ENCODE data around the gene SNTN.
"Not testable (repeated sequence)": the region's sequence is repeated elsewhere in the genome, so short reads cannot be mapped to it uniquely, and the experiment has no call there.

Gene SNTN
- 0 reads per million in 4 donors for total RNA-seq

- DNase-seq, result no peak
Measured at GRCh38 chr3:63652066-63652725, at the start of gene SNTN. TSS of gene SNTN (plus strand) at chr3:63652675. CDS start at chr3:63652688, 13 bp downstream.

GRCh38 chr3:63607716-63608115 is 44.8 kb upstream of the SNTN start:
- DNase-seq, result no peak

DNA sequence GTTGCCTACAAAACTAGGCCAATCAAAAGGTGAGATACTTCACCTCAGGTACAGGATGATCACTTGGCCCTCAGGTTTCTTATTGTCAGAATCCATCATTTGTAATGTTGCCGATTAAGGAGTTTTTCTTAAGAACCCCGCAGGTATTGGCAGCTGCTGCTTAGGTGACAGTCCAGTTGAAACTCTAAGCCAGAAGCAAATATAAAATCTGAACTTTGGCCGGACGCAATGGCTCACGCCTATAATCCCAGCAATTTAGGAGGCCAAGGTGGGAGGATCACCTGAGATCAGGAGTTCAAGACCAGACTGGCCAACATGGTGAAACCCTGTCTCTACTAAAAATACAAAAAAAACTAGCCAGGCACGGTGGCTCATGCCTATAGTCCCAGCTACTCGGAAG is 43.1 kb upstream of the SNTN start:
- no peak for DNase-seq

GRCh38 chr3:63609834-63610233 is 42.6 kb upstream of the SNTN start:
- no peak for DNase-seq

DNA sequence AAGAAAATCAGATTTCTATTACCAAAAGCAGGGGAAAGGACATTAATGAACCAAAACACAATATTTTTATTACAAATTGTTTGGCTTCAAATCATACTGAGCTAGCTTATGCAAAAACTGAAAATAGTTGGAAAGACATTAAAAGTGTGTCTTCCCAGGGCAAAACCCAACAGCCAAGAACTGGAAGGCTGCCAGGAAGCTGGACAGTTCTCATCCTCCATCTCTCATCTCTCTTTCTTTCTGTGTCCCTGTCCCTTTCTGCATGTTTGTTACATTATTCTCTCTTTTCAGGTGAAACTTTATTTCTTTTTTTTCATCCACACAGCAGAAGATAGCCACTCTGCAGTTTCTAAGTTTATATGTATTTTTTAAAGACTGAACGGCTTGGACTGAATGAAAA is 41.1 kb upstream of the SNTN start:
- DNase-seq, result no peak

GRCh38 chr3:63613561-63613960 is 38.9 kb upstream of the SNTN start:
- no peak for DNase-seq

GRCh38 chr3:63617391-63617790 is 35.1 kb upstream of the SNTN start:
- DNase-seq, result no peak

DNA sequence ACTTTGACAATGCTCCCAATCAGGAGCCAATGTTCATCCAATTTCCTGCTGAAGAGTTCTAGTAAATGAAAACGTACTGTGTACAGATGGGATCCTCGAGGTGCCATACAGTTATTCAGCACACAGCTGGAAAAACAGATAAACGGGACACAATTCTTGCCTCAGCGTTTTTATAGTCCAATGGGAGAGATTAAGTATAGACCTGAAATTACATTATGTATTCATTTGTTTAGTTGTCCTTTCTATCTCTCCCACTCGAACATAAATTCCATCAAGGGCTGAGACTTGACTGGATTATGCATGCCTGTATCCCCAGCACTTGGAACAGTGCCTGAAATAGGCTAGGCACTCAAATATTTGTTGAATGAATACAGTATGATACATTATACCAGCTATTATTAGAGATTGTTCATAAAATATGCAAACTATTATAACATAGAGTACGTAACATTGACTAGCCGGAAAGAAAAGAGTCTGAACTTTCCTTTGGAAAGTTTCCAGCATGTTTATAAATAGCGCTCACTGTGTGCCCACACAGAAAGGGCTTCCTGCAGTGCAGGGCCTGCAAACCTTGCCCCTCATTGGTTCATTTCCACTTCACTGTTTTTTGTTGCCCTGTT is 27.4 kb upstream of the SNTN start:
- no peak for DNase-seq

GRCh38 chr3:63631670-63632069 is 20.8 kb upstream of the SNTN start:
- no peak for DNase-seq

- no peak for DNase-seq
Measured at GRCh38 chr3:63635186-63635585, 17.3 kb upstream of the SNTN start.

DNA sequence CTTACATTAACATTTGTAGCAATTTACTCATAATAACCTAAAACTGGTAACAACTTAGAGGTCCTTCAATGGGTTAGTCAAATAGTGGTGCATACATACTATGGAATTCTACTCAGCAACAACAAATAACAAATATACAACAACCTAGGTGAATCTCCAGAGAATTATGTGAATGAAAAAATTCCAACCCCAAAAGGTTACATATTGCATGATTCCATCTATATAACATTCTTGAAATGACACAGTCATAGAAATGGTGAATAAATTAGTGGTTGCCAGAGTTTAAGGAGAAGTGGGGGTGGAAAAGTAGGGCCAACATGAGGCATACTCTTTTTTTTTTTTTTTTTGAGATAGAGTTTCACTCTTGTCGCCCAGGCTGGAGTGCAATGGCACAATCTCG is 12.7 kb upstream of the SNTN start:
- no peak for DNase-seq

DNA sequence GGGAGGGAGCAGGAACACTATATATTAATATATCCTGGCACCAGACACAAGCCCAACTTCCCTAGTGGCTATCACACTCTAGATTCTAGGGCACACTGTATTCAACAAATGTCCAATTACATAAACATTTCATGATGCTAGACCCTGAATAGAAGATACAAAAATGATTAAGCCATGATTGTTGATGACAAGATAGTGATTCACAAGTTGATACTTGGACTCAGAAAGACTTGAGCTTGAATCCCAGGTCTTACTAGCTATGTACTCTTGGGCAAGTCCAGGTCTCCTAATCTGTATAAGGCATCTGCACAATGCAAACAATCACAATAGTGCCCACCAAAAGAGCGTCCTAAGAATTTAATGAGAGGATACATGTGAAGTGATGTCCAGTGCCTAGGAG is 10.0 kb upstream of the SNTN start:
- no peak for DNase-seq

- DNase-seq, result no peak
Measured at GRCh38 chr3:63644212-63644797, 8.2 kb upstream of the SNTN start.

DNA sequence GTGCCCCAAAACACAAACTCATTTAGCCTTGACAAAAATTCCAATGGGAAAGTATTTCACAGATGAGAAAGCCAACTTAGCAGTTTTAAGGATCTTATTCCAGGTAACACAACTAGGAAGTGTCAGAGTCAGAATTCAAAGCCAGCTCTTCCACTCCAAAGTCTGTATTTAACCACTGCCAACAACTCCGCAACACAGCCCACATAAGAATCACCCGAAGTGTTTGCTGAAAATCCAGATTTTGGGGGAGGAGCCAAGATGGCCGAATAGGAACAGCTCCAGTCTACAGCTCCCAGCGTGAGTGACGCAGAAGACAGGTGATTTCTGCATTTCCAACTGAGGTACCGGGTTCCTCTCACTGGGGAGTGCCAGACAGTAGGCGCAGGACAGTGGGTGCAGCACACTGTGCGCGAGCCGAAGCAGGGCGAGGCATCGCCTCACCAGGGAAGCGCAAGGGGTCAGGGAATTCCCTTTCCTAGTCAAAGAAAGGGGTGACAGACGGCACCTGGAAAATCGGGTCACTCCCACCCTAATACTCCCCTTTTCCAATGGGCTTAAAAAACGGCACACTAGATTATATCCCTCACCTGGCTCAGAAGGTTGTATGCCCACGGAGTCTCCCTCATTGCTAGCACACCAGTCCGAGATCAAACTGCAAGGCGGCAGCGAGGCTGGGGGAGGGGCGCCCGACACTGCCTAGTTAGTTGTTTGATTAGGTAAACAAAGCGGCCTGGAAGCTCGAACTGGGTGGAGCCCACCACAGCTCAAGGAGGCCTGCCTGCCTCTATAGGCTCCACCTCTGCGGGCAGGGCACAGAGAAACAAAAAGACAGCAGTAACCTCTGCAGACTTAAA is 7.3 kb upstream of the SNTN start:
- DNase-seq, result not testable (repeated sequence)

- DNase-seq, result no peak
Measured at GRCh38 chr3:63654211-63654610, 1.7 kb downstream of the SNTN start.

GRCh38 chr3:63654931-63655330 is 2.5 kb downstream of the SNTN start:
- no peak for DNase-seq

GRCh38 chr3:63655519-63655918 is 3.0 kb downstream of the SNTN start:
- DNase-seq, result no peak

- no peak for DNase-seq
Measured at GRCh38 chr3:63656786-63657185, 4.3 kb downstream of the SNTN start.

DNA sequence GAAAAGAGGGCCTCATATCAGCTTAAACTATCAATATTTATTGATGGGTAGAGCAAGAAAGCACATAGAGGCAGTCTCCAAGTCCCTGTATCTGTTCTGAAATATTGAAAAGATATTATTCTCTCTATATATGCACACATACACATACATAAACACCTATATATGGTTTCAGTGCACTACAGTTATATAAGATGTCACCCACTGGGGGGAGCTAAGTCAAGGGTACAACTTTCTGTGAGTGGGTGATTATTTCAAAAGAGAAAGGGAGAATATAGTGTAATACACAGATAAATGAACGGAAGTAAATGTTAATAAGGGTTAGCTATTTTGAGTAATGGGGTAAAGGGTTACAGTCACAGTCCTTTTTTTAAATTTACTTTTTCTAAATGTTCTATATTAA is 8.8 kb downstream of the SNTN start:
- no peak for DNase-seq

DNA sequence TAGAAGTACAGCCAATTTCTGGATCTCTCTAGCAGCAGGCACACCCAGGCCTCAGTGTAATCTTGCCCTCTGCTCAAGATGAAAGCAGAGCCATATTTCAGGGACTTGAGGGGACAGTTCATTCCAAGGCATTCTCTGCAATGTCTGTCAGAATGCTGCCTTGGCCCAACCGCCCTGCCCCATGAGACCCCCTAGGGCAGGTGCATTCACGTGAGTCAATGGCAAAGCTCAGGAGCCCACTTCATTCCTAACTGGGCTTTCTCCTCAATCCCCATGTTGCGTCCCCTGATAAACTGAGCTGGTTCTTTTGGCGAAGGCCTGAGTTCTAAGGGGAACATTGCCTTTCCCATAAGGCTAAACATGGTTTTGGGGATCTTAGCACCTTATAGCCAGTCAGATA is 9.5 kb downstream of the SNTN start:
- no peak for DNase-seq

DNA sequence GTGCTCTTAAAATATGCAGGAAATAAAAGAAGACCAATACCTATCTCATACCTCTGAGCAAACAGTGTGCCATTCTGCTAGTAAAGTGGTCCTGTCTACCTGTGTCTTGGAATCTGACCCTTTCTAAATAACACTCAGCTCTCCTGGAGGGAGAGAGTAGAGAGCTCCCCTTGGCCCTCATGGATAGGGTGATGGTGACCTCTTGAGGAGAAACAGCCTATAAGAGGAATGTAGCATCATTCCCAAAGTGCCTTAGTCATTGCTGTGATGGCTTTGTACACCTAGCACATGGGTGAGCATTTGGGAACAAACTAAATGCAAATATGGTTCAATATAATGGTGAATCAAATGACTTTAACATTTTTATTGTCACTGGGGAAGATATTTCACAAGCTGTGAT is 10.0 kb downstream of the SNTN start:
- DNase-seq, result no peak

GRCh38 chr3:63670544-63670943 is 18.1 kb downstream of the SNTN start:
- no peak for DNase-seq

- DNase-seq, result no peak
Measured at GRCh38 chr3:63673111-63673510, 20.6 kb downstream of the SNTN start.

DNA sequence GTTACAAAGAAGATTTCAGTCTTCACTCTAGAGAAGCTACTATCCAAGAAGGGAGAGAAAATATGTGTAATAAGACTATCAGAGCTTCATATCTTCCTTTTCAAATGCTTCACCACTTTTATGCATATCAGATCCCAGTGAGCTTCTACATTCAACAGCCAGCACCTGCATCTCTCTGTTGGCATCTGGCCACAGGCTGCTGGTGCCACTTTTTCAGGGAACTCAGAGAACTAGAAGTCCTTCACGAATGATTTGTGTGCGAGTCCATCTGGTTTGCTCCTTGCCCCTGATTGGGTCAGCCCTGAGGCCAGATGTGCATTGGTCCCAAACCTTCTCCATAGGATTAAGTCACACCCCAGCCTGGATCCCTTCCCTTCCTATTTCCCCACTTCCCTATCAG is 22.1 kb downstream of the SNTN start:
- DNase-seq, result no peak

All from T-helper 1 cell (primary cell).